PC-3 (cell line): ENCODE measurements around the gene DVL3. TPM values are rescaled to one million over a fixed set of nuclear protein-coding genes. Genes with fewer than 3 reads are reported as not detected.

Experiments used
- ATAC-seq: fragments of 200-7000 bp; cut with Tn5 transposase; 2 replicates; pipeline ENCODE4 v1.9.1; 2020; ENCODE audit warnings: mild to moderate bottlenecking, moderate library complexity
- BruUV-seq: library from RNA; stranded (reverse); fragments of 400-500 nt; replicated peaks from 2 replicates; lab custom pipeline; 2021; lab: Mats Ljungman, UMichigan
- CTCF ChIA-PET: fragments of 300-600 bp; sonication (Branson Sonifier 250); formaldehyde crosslinking; loops from one replicate; lab custom pipeline; 2022; ENCODE audit warnings: antibody characterized with exemption; lab: Charles Lee
- POLR2A ChIA-PET: fragments of 300-600 bp; sonication (Branson Sonifier 250); formaldehyde crosslinking; loops from one replicate; lab custom pipeline; 2022; ENCODE audit warnings: antibody characterized with exemption; ENCODE audit not compliant: unreplicated experiment; lab: Charles Lee
- DNase-seq: peaks from one replicate; pipeline ENCODE4 v3.0.0-alpha.2; 2015
- H2AFZ ChIP-seq: fragments of 300-600 bp; sonication (generic); 2 replicates; pipeline ENCODE4 v1.6.0; 2016; ENCODE audit warnings: antibody characterized with exemption, low read length
- H3F3A ChIP-seq: fragments of 300-600 bp; sonication (generic); one replicate; pipeline ENCODE4 v1.6.0; 2017; ENCODE audit warnings: antibody characterized with exemption, low read length, control low read depth, mild to moderate bottlenecking; ENCODE audit not compliant: unreplicated experiment
- H3K27ac ChIP-seq: fragments of 300-600 bp; sonication (generic); 2 replicates; pipeline ENCODE4 v1.5.1; 2016; ENCODE audit warnings: mild to moderate bottlenecking, low read length
- H3K27me3 ChIP-seq: fragments of 300-600 bp; sonication (generic); 2 replicates; pipeline ENCODE4 v1.6.1; 2016; ENCODE audit warnings: low read length, mixed read lengths
- H3K36me3 ChIP-seq: fragments of 300-600 bp; sonication (generic); 2 replicates; pipeline ENCODE4 v1.6.1; 2016; ENCODE audit warnings: low read depth, mixed run types, low read length, mixed read lengths
- H3K4me1 ChIP-seq: fragments of 300-600 bp; sonication (generic); 2 replicates; pipeline ENCODE4 v1.5.1; 2016; ENCODE audit warnings: low read length; ENCODE audit not compliant: insufficient read depth
- H3K4me2 ChIP-seq: fragments of 300-600 bp; sonication (generic); 2 replicates; pipeline ENCODE4 v1.6.0; 2016; ENCODE audit warnings: low read length
- H3K4me3 ChIP-seq: fragments of 300-600 bp; sonication (generic); 2 replicates; pipeline ENCODE4 v1.5.1; 2016; ENCODE audit warnings: mild to moderate bottlenecking, low read length, mixed read lengths
- H3K79me2 ChIP-seq: fragments of 300-600 bp; sonication (generic); 2 replicates; pipeline ENCODE4 v1.6.1; 2017; ENCODE audit warnings: low read length, mixed read lengths
- H3K9ac ChIP-seq: fragments of 300-600 bp; sonication (generic); 2 replicates; pipeline ENCODE4 v1.6.0; 2016; ENCODE audit warnings: mild to moderate bottlenecking, low read length
- H3K9me2 ChIP-seq: fragments of 300-600 bp; sonication (generic); replicated peaks from 2 replicates; pipeline ENCODE4 v1.6.1; 2016; ENCODE audit warnings: mixed run types, low read length, mixed read lengths
- H3K9me3 ChIP-seq: fragments of 300-600 bp; sonication (generic); 2 replicates; pipeline ENCODE4 v1.6.1; 2016; ENCODE audit warnings: low read length, mixed read lengths
- H4K20me1 ChIP-seq: fragments of 300-600 bp; sonication (generic); 2 replicates; pipeline ENCODE4 v1.6.1; 2016; ENCODE audit warnings: low read length, mixed read lengths
- EZH2 ChIP-seq: fragments of 300-600 bp; sonication (generic); IDR thresholded peaks from one replicate; pipeline ENCODE4 v1.6.1; 2017; ENCODE audit warnings: antibody characterized with exemption, mild to moderate bottlenecking, low read length; ENCODE audit not compliant: unreplicated experiment
- EZH2phosphoT487 ChIP-seq: fragments of 300-600 bp; sonication (generic); IDR thresholded peaks from 2 replicates; pipeline ENCODE4 v1.6.1; 2018; ENCODE audit warnings: mild to moderate bottlenecking, antibody characterized with exemption, low read length, borderline replicate concordance
- intact Hi-C: fragments of 100-400 bp; cut with micrococcal nuclease; formaldehyde crosslinking; loops from 2 replicates; pipeline ENCODE4 v1.9.0; 2023
- total RNA-seq: library from RNA; depleted of rRNA; stranded (reverse); fragments of >200 nt; gene quantifications from 2 replicates; pipeline ENCODE4 v1.2.3, GENCODE V29; 2014; rRNA removed
- TF ChIP-seq, protein P1 (sequence below): fragments of 300-600 bp; sonication (generic); conservative IDR thresholded peaks from 2 replicates; pipeline ENCODE4 v1.5.1; 2017; ENCODE audit warnings: antibody characterized with exemption, low read depth, mild to moderate bottlenecking, low read length

Gene DVL3
- total RNA-seq, 1 experiment from 2014 or later, result 50.6 TPM

DNA sequence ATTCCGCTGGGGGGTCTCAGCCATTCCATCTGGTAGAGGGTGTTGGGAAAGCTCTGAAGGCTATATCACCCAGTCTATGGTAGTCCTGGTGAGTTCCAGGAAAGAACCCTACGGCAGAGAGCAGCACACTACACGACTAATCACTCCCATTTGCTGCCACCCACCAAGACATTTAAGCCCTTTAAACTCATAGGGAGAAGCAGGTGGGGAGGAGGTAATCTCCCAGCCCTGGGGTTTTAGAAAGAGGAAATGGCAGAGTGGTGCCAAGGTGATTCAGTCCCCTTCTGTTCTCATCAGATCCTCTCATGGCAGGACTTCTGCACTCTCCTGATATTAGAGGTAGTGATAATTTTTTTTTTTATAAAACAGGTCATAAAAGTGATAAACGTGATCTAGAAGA lies 63.6 kb downstream of the DVL3 start:
- Histone ChIP-seq H3K36me3 (no peaks in the 10 kb centered on the region), H3K4me1 (peaks cover 6% of the 10 kb centered on the region), H3K4me2 (no peak overlapping the region), H3K79me2 (no peaks in the 10 kb centered on the region), H3K27ac (no peak overlapping the region), H3K9me2 (no peaks in the 10 kb centered on the region), H3K9ac (no peak overlapping the region), H4K20me1 (no peaks in the 10 kb centered on the region), H3K9me3 (no peaks in the 10 kb centered on the region), H2AFZ (no peak overlapping the region), H3K27me3 (no peaks in the 10 kb centered on the region), H3K4me3 (no peak overlapping the region), H3F3A (no peaks in the 10 kb centered on the region)
- DNase-seq (no peak), ATAC-seq (no peak)
- BruUV-seq, result no TSS peak
- ChIA-PET POLR2A (no interaction called here), CTCF (no interaction called here)
- intact Hi-C loops, result no loop called here
- TF ChIP-seq, protein P1, sequence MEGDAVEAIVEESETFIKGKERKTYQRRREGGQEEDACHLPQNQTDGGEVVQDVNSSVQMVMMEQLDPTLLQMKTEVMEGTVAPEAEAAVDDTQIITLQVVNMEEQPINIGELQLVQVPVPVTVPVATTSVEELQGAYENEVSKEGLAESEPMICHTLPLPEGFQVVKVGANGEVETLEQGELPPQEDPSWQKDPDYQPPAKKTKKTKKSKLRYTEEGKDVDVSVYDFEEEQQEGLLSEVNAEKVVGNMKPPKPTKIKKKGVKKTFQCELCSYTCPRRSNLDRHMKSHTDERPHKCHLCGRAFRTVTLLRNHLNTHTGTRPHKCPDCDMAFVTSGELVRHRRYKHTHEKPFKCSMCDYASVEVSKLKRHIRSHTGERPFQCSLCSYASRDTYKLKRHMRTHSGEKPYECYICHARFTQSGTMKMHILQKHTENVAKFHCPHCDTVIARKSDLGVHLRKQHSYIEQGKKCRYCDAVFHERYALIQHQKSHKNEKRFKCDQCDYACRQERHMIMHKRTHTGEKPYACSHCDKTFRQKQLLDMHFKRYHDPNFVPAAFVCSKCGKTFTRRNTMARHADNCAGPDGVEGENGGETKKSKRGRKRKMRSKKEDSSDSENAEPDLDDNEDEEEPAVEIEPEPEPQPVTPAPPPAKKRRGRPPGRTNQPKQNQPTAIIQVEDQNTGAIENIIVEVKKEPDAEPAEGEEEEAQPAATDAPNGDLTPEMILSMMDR, result no peak
- no peak for TF ChIP-seq EZH2phosphoT487
- no peak for TF ChIP-seq EZH2

DNA sequence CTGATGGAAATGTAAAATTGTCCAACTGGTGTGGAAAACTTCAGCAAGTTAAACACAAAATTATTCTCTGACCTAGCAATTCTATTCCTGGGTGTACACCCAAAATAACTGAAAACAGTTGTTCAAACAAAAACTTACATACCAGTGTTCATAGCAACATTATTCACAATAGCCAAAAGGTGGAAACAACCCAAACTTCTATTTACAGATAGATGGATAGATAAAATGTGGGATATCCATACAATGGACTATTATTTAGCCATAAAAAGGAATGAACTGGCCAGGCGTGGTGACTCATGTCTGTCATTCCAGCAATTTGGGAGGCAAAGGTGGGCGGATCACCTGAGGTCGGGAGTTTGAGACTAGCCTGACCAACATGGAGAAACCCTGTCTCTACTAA lies 67.3 kb downstream of the DVL3 start:
- DNase-seq (peak; percentile 85), ATAC-seq (peak; percentile 63)
- no peaks in the 10 kb centered on the region for H3K9me3 ChIP-seq
- no peaks in the 10 kb centered on the region for H3K36me3 ChIP-seq
- intact Hi-C loops, result no loop called here
- H3K4me2 ChIP-seq, result 0 out of 2 replicates have a peak overlapping the region, but pooled peaks have one; percentile 54
- H4K20me1 ChIP-seq, result no peaks in the 10 kb centered on the region
- POLR2A ChIA-PET, result no interaction called here
- no peaks in the 10 kb centered on the region for H3K79me2 ChIP-seq
- BruUV-seq, result no TSS peak
- H3F3A ChIP-seq, result no peaks in the 10 kb centered on the region
- H2AFZ ChIP-seq, result no peak overlapping the region
- peaks cover 6% of the 10 kb centered on the region for H3K4me1 ChIP-seq
- H3K27me3 ChIP-seq, result no peaks in the 10 kb centered on the region
- no peak overlapping the region for H3K4me3 ChIP-seq
- H3K9me2 ChIP-seq, result no peaks in the 10 kb centered on the region
- TF ChIP-seq, protein P1, result no peak
- TF ChIP-seq EZH2phosphoT487, result no peak
- no peak for TF ChIP-seq EZH2
- H3K27ac ChIP-seq, result peak overlapping the region; percentile 68
- CTCF ChIA-PET, result no interaction called here
- H3K9ac ChIP-seq, result no peak overlapping the region

Other genes starting within 250 kb of the DVL3 start
- gene ABCC5, start 137.5 kb upstream of the DVL3 start, total RNA-seq, result 16.1 and 24.9 TPM in 2 replicates
- not detected in 2 replicates for gene HTR3D, start 123.6 kb upstream of the DVL3 start, total RNA-seq
- not detected in 2 replicates for gene HTR3C, start 102.3 kb upstream of the DVL3 start, total RNA-seq
- gene HTR3E, start 58.3 kb upstream of the DVL3 start, total RNA-seq, result not detected in 2 replicates
- 51.3 and 57.0 TPM in 2 replicates for gene EIF2B5, start 20.0 kb upstream of the DVL3 start, total RNA-seq
- 522 and 538 TPM in 2 replicates for gene AP2M1, start 19.5 kb downstream of the DVL3 start, total RNA-seq
- 84.7 and 85.5 TPM in 2 replicates for gene ABCF3, start 30.8 kb downstream of the DVL3 start, total RNA-seq
- 1.4 and 1.9 TPM in 2 replicates for gene VWA5B2, start 74.2 kb downstream of the DVL3 start, total RNA-seq
- 65.9 and 89.0 TPM in 2 replicates for gene ALG3, start 93.6 kb downstream of the DVL3 start, total RNA-seq
- gene EEF1AKMT4, start 94.3 kb downstream of the DVL3 start, total RNA-seq, result 27.3 and 37.8 TPM in 2 replicates
- gene CAMK2N2, start 106.2 kb downstream of the DVL3 start, total RNA-seq, result 1.1 and 1.2 TPM in 2 replicates
- not detected in 2 replicates for gene ECE2, start 120.6 kb downstream of the DVL3 start, total RNA-seq
- 1,057 and 1,393 TPM in 2 replicates for gene PSMD2, start 143.9 kb downstream of the DVL3 start, total RNA-seq
- gene EIF4G1, start 159.2 kb downstream of the DVL3 start, total RNA-seq, result 463 and 599 TPM in 2 replicates
- gene FAM131A, start 182.2 kb downstream of the DVL3 start, total RNA-seq, result 21.9 and 24.2 TPM in 2 replicates
- 13.0 and 17.0 TPM in 2 replicates for gene CLCN2, start 206.2 kb downstream of the DVL3 start, total RNA-seq
- 184 and 193 TPM in 2 replicates for gene POLR2H, start 206.3 kb downstream of the DVL3 start, total RNA-seq
- not detected in 2 replicates for gene THPO, start 222.8 kb downstream of the DVL3 start, total RNA-seq
- gene CHRD, start 224.7 kb downstream of the DVL3 start, total RNA-seq, result not detected in 2 replicates